WTC11 (cell line): ENCODE results near the gene PIGN. TPM values are rescaled to one million over a fixed set of nuclear protein-coding genes. Genes with fewer than 3 reads are reported as not detected.
A peak's percentile ranks its signal among the peaks of the same experiment; 100 is the strongest.

Experiments used
- ATAC-seq: fragments of 200-7000 bp; cut with Tn5 transposase; 2 replicates; pipeline ENCODE4 v1.10.0; 2021; ENCODE audit warnings: mild to moderate bottlenecking, moderate library complexity
- CTCF ChIA-PET: fragments of 300-600 bp; sonication (Branson Sonifier 250); formaldehyde crosslinking; loops from one replicate; lab custom pipeline; 2021; ENCODE audit warnings: antibody characterized with exemption; lab: Charles Lee
- POLR2A ChIA-PET: fragments of 350-600 bp; sonication (Branson Sonifier 250); formaldehyde crosslinking; loops from one replicate; lab custom pipeline; 2021; ENCODE audit warnings: antibody characterized with exemption; lab: Charles Lee
- DNase-seq: peaks from one replicate; pipeline ENCODE4 v3.0.0; 2021; ENCODE audit warnings: low spot score
- H3K27ac Mint-ChIP-seq: 2 replicates; pipeline ENCODE4 v1.8.0; 2021; ENCODE audit warnings: mixed read lengths
- H3K27me3 Mint-ChIP-seq: 2 replicates; pipeline ENCODE4 v1.8.0; 2021; ENCODE audit warnings: low read depth, mild to moderate bottlenecking, moderate library complexity, mixed read lengths
- H3K36me3 Mint-ChIP-seq: 2 replicates; pipeline ENCODE4 v1.8.0; 2021; ENCODE audit warnings: mixed read lengths
- H3K4me1 Mint-ChIP-seq: 2 replicates; pipeline ENCODE4 v1.8.0; 2022; ENCODE audit warnings: mixed read lengths
- H3K4me3 Mint-ChIP-seq: 2 replicates; pipeline ENCODE4 v1.8.0; 2021; ENCODE audit warnings: mild to moderate bottlenecking, moderate library complexity, mixed read lengths
- H3K9me3 Mint-ChIP-seq: 2 replicates; pipeline ENCODE4 v1.8.0; 2021; ENCODE audit warnings: mixed read lengths
- ATF3 ChIP-seq: sonication (generic); formaldehyde crosslinking; conservative IDR thresholded peaks from 2 replicates; pipeline ENCODE4 v1.8.1; 2022; ENCODE audit warnings: mild to moderate bottlenecking, missing genetic modification reagents
- CREB1 ChIP-seq: sonication (generic); formaldehyde crosslinking; IDR thresholded peaks from 2 replicates; pipeline ENCODE4 v1.8.0; 2023; ENCODE audit warnings: mild to moderate bottlenecking, missing genetic modification reagents
- ESRRA ChIP-seq: sonication (generic); formaldehyde crosslinking; IDR thresholded peaks from 2 replicates; pipeline ENCODE4 v1.8.1; 2022; ENCODE audit warnings: mild to moderate bottlenecking, missing genetic modification reagents, borderline replicate concordance
- GRHL2 ChIP-seq: fragments of 250-450 bp; sonication (Bioruptor Pico); IDR thresholded peaks from 2 replicates; pipeline ENCODE4 v1.8.0; 2022; ENCODE audit warnings: mild to moderate bottlenecking, moderate library complexity; ENCODE audit not compliant: insufficient replicate concordance, severe bottlenecking
- IRF1 ChIP-seq: sonication (generic); formaldehyde crosslinking; IDR thresholded peaks from 2 replicates; pipeline ENCODE4 v1.8.0; 2023; ENCODE audit warnings: missing genetic modification reagents
- JAZF1 ChIP-seq: fragments of 250-450 bp; sonication (Bioruptor Pico); IDR thresholded peaks from 2 replicates; pipeline ENCODE4 v1.9.0; 2021; ENCODE audit warnings: moderate library complexity, mild to moderate bottlenecking, inconsistent platforms
- JUN ChIP-seq: sonication (generic); formaldehyde crosslinking; IDR thresholded peaks from 2 replicates; pipeline ENCODE4 v1.8.0; 2023; ENCODE audit warnings: mild to moderate bottlenecking, missing genetic modification reagents
- MAX ChIP-seq: sonication (generic); formaldehyde crosslinking; IDR thresholded peaks from 2 replicates; pipeline ENCODE4 v1.8.0; 2022; ENCODE audit warnings: mild to moderate bottlenecking, missing genetic modification reagents
- NFYB ChIP-seq: sonication (generic); formaldehyde crosslinking; conservative IDR thresholded peaks from 2 replicates; pipeline ENCODE4 v1.8.0; 2022; ENCODE audit warnings: low read depth, missing genetic modification reagents
- PRDM15 ChIP-seq: sonication (generic); formaldehyde crosslinking; IDR thresholded peaks from 2 replicates; pipeline ENCODE4 v1.8.0; 2022; ENCODE audit warnings: missing genetic modification reagents
- SMAD4 ChIP-seq: sonication (generic); formaldehyde crosslinking; IDR thresholded peaks from 2 replicates; pipeline ENCODE4 v1.8.0; 2022; ENCODE audit warnings: mild to moderate bottlenecking, missing genetic modification reagents
- USF1 ChIP-seq: sonication (generic); formaldehyde crosslinking; IDR thresholded peaks from 2 replicates; pipeline ENCODE4 v1.8.0; 2022; ENCODE audit warnings: mild to moderate bottlenecking, missing genetic modification reagents
- ZBTB43 ChIP-seq: sonication (generic); formaldehyde crosslinking; IDR thresholded peaks from 2 replicates; pipeline ENCODE4 v1.8.1; 2023; ENCODE audit warnings: mild to moderate bottlenecking, missing genetic modification reagents
- ZNF121 ChIP-seq: sonication (generic); formaldehyde crosslinking; IDR thresholded peaks from 2 replicates; pipeline ENCODE4 v1.8.0; 2023; ENCODE audit warnings: missing genetic modification reagents
- ZNF281 ChIP-seq: sonication (generic); formaldehyde crosslinking; IDR thresholded peaks from 2 replicates; pipeline ENCODE4 v1.8.0; 2023; ENCODE audit warnings: mild to moderate bottlenecking, missing genetic modification reagents
- ZNF532 ChIP-seq: fragments of 250-450 bp; sonication (Bioruptor Pico); IDR thresholded peaks from 2 replicates; pipeline ENCODE4 v1.9.0; 2021; ENCODE audit warnings: mild to moderate bottlenecking, borderline replicate concordance
- ZSCAN18 ChIP-seq: fragments of 250-450 bp; sonication (Bioruptor Pico); IDR thresholded peaks from 2 replicates; pipeline ENCODE4 v2.1.2; 2022; ENCODE audit warnings: mild to moderate bottlenecking, moderate library complexity
- total RNA-seq: library from RNA; stranded (reverse); gene quantifications from 3 replicates; pipeline ENCODE4 v1.2.3, GENCODE V29; 2021

PIGN gene
- total RNA-seq, 1 experiment from 2014 or later, result 23.4 TPM

GRCh38 chr18:62066102-62066818 is 120.6 kb downstream of the PIGN start:
- H3K4me1 Mint-ChIP-seq, result no peaks in the 10 kb centered on the region
- H3K36me3 Mint-ChIP-seq, result no peaks in the 10 kb centered on the region
- ChIA-PET CTCF (no interaction called here), POLR2A (interaction anchor here (0.6 kb wide), 1 partner anchor 168 kb away, joined by 10 read pairs; no protein-coding TSS in a partner anchor)
- DNase-seq (no peak), ATAC-seq (no peak)
- peak overlapping the region; percentile 6; the same call in 1 of the 2 replicates for H3K27ac Mint-ChIP-seq
- no peak overlapping the region for H3K4me3 Mint-ChIP-seq
- H3K27me3 Mint-ChIP-seq, result no peaks in the 10 kb centered on the region
- no peak for TF ChIP-seq ZNF281 (CRISPR knock-in tag)
- TF ChIP-seq GRHL2 (CRISPR knock-in tag), result no peak
- TF ChIP-seq SMAD4 (CRISPR knock-in tag), result no peak
- TF ChIP-seq ZNF121 (CRISPR knock-in tag), result no peak
- TF ChIP-seq ZNF532 (CRISPR knock-in tag), result no peak
- TF ChIP-seq NFYB (CRISPR knock-in tag), result no peak
- no peak for TF ChIP-seq IRF1 (CRISPR knock-in tag)
- no peak for TF ChIP-seq PRDM15
- no peak for TF ChIP-seq ZSCAN18 (CRISPR knock-in tag)
- H3K9me3 Mint-ChIP-seq, result 0 out of 2 replicates have a peak, but pooled peaks cover 4% of the 10 kb centered on the region

GRCh38 chr18:62064361-62064760 is 122.5 kb downstream of the PIGN start:
- ATAC-seq (no peak), DNase-seq (no peak)
- Mint-ChIP-seq H3K36me3 (peaks cover 4% of the 10 kb centered on the region), H3K9me3 (peaks cover 4% of the 10 kb centered on the region; the same call in 1 of the 2 replicates), H3K4me3 (no peak overlapping the region), H3K27me3 (no peaks in the 10 kb centered on the region), H3K27ac (no peak overlapping the region), H3K4me1 (no peaks in the 10 kb centered on the region)
- ChIA-PET CTCF (no interaction called here), POLR2A (no interaction called here)
- no peak for TF ChIP-seq JUN (CRISPR knock-in tag)
- no peak for TF ChIP-seq JAZF1 (CRISPR knock-in tag)
- no peak for TF ChIP-seq NFYB (CRISPR knock-in tag)
- TF ChIP-seq MAX, result no peak
- TF ChIP-seq ATF3 (CRISPR knock-in tag), result no peak
- TF ChIP-seq ESRRA (CRISPR knock-in tag), result no peak
- no peak for TF ChIP-seq CREB1 (CRISPR knock-in tag)
- no peak for TF ChIP-seq ZBTB43
- TF ChIP-seq USF1 (CRISPR knock-in tag), result no peak
